Subcutaneous adipose tissue (tissue), 4 donors: ENCODE measurements around the gene HSD11B1. TPM values are rescaled to one million over a fixed set of nuclear protein-coding genes. Genes with fewer than 3 reads are reported as not detected.

ENCODE experiments used
- CTCF ChIP-seq: fragments of 450-650 bp; IDR thresholded peaks from one replicate; pipeline ENCODE4 v1.5.1; 2016; ENCODE audit warnings: low read depth, mild to moderate bottlenecking, control low read depth, antibody characterized with exemption, moderate library complexity
- total RNA-seq, 4 donors: library from RNA; depleted of rRNA; stranded (reverse); fragments of >200 nt; gene quantifications; one replicate each; pipeline ENCODE4 v1.1.0, GENCODE V29; 2016

The HSD11B1 gene
- total RNA-seq, 4 donors from 2014 or later: 2.1 to 165 (median 45.8) TPM

- no peak for TF ChIP-seq CTCF
Measured at GRCh38 chr1:209768354-209768774, 63.7 kb downstream of the HSD11B1 start.

GRCh38 chr1:209769171-209769904, 64.7 kb downstream of the HSD11B1 start:
- TF ChIP-seq CTCF: no peak

GRCh38 chr1:209769971-209770370, 65.3 kb downstream of the HSD11B1 start:
- TF ChIP-seq CTCF: no peak

- no peak for TF ChIP-seq CTCF
Measured at GRCh38 chr1:209770636-209771415, 66.2 kb downstream of the HSD11B1 start.

GRCh38 chr1:209772126-209772525, 67.5 kb downstream of the HSD11B1 start:
- no peak for TF ChIP-seq CTCF

- no peak for TF ChIP-seq CTCF
Measured at GRCh38 chr1:209774592-209774991, 69.9 kb downstream of the HSD11B1 start.

- TF ChIP-seq CTCF: no peak
Measured at GRCh38 chr1:209775678-209776077, 71.0 kb downstream of the HSD11B1 start.
